Neutrophil (primary cell): ENCODE measurements around the gene CACNA2D2.

ENCODE experiments used
- H3K27ac ChIP-seq: fragments of 200-600 bp; sonication (generic); 2 replicates; pipeline ENCODE4 v1.5.1; 2016; ENCODE audit warnings: mild to moderate bottlenecking, moderate library complexity
- H3K27me3 ChIP-seq: fragments of 200-600 bp; sonication (generic); 2 replicates; pipeline ENCODE4 v1.6.0; 2016; ENCODE audit warnings: mild to moderate bottlenecking
- H3K36me3 ChIP-seq: fragments of 200-600 bp; sonication (generic); 2 replicates; pipeline ENCODE4 v1.5.1; 2017
- H3K4me1 ChIP-seq, 2 experiments: fragments of 200-600 bp in 1 of 2; sonication (generic) in 1 of 2; 1 replicate in 1 of 2; 2 replicates in 1 of 2; pipeline versions ENCODE4 v1.5.1 to v1.6.1; 2013 to 2016; ENCODE audit warnings: low read depth in 1 of 2, low read length in 1 of 2, mild to moderate bottlenecking in 1 of 2, moderate library complexity in 1 of 2; ENCODE audit not compliant: control insufficient read depth in 1 of 2, insufficient read depth in 1 of 2
- H3K4me3 ChIP-seq, 2 experiments: fragments of 200-600 bp in 1 of 2; sonication (generic) in 1 of 2; 1 replicate in 1 of 2; 2 replicates in 1 of 2; pipeline ENCODE4 v1.5.1; 2013 to 2016; ENCODE audit warnings: low read depth in 1 of 2, low read length in 1 of 2, mild to moderate bottlenecking in 1 of 2, moderate library complexity in 1 of 2
- H3K9me3 ChIP-seq: fragments of 200-600 bp; sonication (generic); 2 replicates; pipeline ENCODE4 v1.5.1; 2016
- TF ChIP-seq, protein P1 (sequence below): fragments of 200-600 bp; sonication (generic); IDR thresholded peaks from 2 replicates; pipeline ENCODE4 v1.5.1; 2016; ENCODE audit warnings: antibody characterized with exemption

Gene CACNA2D2

GRCh38 chr3:50415061-50415460, 88.4 kb downstream of the CACNA2D2 start:
- no peaks in the 10 kb centered on the region for H3K27me3 ChIP-seq
- H3K4me3 ChIP-seq = no peak overlapping the region
- TF ChIP-seq, protein P1, sequence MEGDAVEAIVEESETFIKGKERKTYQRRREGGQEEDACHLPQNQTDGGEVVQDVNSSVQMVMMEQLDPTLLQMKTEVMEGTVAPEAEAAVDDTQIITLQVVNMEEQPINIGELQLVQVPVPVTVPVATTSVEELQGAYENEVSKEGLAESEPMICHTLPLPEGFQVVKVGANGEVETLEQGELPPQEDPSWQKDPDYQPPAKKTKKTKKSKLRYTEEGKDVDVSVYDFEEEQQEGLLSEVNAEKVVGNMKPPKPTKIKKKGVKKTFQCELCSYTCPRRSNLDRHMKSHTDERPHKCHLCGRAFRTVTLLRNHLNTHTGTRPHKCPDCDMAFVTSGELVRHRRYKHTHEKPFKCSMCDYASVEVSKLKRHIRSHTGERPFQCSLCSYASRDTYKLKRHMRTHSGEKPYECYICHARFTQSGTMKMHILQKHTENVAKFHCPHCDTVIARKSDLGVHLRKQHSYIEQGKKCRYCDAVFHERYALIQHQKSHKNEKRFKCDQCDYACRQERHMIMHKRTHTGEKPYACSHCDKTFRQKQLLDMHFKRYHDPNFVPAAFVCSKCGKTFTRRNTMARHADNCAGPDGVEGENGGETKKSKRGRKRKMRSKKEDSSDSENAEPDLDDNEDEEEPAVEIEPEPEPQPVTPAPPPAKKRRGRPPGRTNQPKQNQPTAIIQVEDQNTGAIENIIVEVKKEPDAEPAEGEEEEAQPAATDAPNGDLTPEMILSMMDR = no peak
- H3K4me1 ChIP-seq = peaks cover 0 to 3% of the 10 kb centered on the region in 2 experiments
- no peaks in the 10 kb centered on the region for H3K9me3 ChIP-seq
- no peaks in the 10 kb centered on the region for H3K36me3 ChIP-seq
- H3K27ac ChIP-seq = no peak overlapping the region

DNA sequence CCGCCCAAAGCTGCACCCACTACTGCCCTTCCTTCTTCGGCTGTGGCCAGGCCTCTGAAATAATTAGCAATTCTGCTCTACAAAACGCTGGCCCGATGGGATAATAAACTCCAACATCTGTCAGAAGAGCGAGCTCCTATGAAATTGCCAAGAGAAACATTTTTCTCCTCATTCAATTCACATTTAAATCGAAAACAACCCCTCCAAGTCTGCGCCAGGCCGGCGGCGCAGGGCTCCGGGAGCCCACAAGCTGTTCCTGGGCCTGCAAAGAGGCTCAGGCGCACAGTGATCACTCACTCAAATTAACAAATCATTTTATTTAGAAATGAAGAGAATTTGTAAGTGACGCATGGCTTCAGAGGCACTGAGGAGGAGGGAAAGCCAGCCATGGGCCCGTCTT, 88.8 kb downstream of the CACNA2D2 start:
- Histone ChIP-seq H3K4me3 (no peak overlapping the region), H3K36me3 (no peaks in the 10 kb centered on the region), H3K4me1 (peaks cover 0 to 3% of the 10 kb centered on the region in 2 experiments), H3K9me3 (no peaks in the 10 kb centered on the region), H3K27ac (no peak overlapping the region), H3K27me3 (no peaks in the 10 kb centered on the region)
- TF ChIP-seq, protein P1 = no peak

DNA sequence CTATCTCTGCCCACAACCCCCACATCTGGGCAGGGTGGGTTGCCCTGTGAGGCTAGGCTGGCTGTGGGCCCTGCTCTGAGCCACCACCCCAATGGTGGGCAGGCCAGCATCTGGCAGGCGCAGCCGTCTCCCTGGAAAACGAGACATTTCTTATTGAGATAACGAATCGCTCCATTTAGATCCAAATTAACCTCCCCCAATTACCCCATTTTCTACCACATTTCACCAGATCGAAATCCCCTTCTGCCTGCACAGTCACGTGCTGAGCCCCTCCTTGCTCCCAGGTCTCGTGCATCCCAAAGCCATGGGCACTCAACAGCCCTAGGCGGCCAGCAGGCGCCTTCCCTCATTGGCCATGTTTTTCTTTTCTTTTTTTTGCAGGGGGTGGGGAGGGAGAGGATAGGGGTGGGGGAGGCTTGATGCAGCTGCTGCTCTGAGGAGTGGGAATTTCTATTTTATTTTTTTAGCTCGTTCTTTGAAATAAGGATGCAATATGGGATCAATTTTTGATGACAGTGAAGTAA, 91.1 kb downstream of the CACNA2D2 start:
- Histone ChIP-seq H3K27ac (no peak overlapping the region), H3K36me3 (no peaks in the 10 kb centered on the region), H3K9me3 (no peaks in the 10 kb centered on the region), H3K4me1 (no peaks in the 10 kb centered on the region), H3K4me3 (no peak overlapping the region), H3K27me3 (no peaks in the 10 kb centered on the region)
- TF ChIP-seq, protein P1 = no peak

DNA sequence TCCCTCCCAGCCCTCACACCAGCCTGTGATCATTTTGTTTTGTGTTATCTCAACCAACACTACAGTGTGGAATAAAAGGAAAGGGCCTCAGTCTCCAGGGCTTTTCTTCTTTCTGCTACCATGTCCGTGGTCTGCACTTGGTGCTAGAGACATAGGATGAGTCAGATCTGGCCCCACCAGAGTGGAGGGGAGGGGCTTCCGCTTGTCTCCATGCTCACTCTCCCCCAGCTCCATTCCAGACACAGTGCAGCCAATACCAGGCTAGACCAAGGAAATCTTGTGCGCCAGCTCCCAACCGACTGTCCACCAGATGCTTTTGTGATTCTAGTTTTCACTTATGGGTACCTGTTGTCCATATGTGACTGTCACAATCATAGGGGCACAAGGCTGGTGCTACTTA, 92.2 kb downstream of the CACNA2D2 start:
- Histone ChIP-seq H3K27ac (no peak overlapping the region), H3K4me1 (no peaks in the 10 kb centered on the region), H3K9me3 (no peaks in the 10 kb centered on the region), H3K36me3 (no peaks in the 10 kb centered on the region), H3K4me3 (no peak overlapping the region), H3K27me3 (no peaks in the 10 kb centered on the region)
- TF ChIP-seq, protein P1 = no peak

GRCh38 chr3:50410608-50411139, 92.8 kb downstream of the CACNA2D2 start:
- Histone ChIP-seq H3K27ac (no peak overlapping the region), H3K9me3 (no peaks in the 10 kb centered on the region), H3K36me3 (no peaks in the 10 kb centered on the region), H3K27me3 (no peaks in the 10 kb centered on the region), H3K4me1 (no peaks in the 10 kb centered on the region), H3K4me3 (no peak overlapping the region)
- TF ChIP-seq, protein P1 = no peak
